Tibial nerve (tissue), 4 donors: Measurements from ENCODE around the gene TRIM65. TPM values are rescaled to one million over a fixed set of nuclear protein-coding genes. Genes with fewer than 3 reads are reported as not detected.

Source experiments
- DNase-seq, 2 donors: peaks; one replicate each; pipeline ENCODE4 v3.0.0-alpha.2; 2019; ENCODE audit warnings: low spot score in 2 of 2
- H3K27ac ChIP-seq, 4 donors: fragments of 200-600 bp; sonication (generic) in 3 of 4; one replicate each; pipeline ENCODE4 v1.5.1; 2017 to 2019; ENCODE audit warnings: mild to moderate bottlenecking in 1 of 4
- H3K27me3 ChIP-seq, 2 donors: fragments of 200-600 bp; sonication (generic) in 1 of 2; one replicate each; pipeline versions ENCODE4 v1.5.1 to v1.6.0; 2017 to 2019
- H3K36me3 ChIP-seq, 3 donors: fragments of 200-600 bp; sonication (generic); one replicate each; pipeline ENCODE4 v1.5.1; 2018 to 2019
- H3K4me1 ChIP-seq, 4 donors: fragments of 200-600 bp; sonication (generic) in 3 of 4; one replicate each; pipeline ENCODE4 v1.5.1; 2017 to 2019
- H3K4me3 ChIP-seq, 4 donors: fragments of 200-600 bp; sonication (generic) in 3 of 4; one replicate each; pipeline ENCODE4 v1.5.1; 2017 to 2019; ENCODE audit warnings: mild to moderate bottlenecking in 1 of 4, moderate library complexity in 1 of 4
- H3K9me3 ChIP-seq, 4 donors: fragments of 200-600 bp; sonication (generic) in 3 of 4; one replicate each; pipeline ENCODE4 v1.5.1; 2017 to 2019
- EP300 ChIP-seq, 2 donors: sonication (generic); formaldehyde crosslinking; IDR thresholded peaks; one replicate each; pipeline ENCODE4 v1.6.1; 2017; ENCODE audit warnings: antibody characterized with exemption in 2 of 2, mild to moderate bottlenecking in 1 of 2
- POLR2A ChIP-seq, 2 donors: fragments of 450-650 bp; IDR thresholded peaks; one replicate each; pipeline ENCODE4 v1.6.1; 2017; ENCODE audit warnings: antibody characterized with exemption in 2 of 2, mild to moderate bottlenecking in 2 of 2, moderate library complexity in 2 of 2
- WGBS, 2 donors: methylation state at CpG; one replicate each; pipeline ENCODE4 v1.1.5; 2018; 5-methylcytosine and 5-hydroxymethylcytosine counted together
- total RNA-seq, 4 donors: library from RNA; depleted of rRNA; stranded (reverse); fragments of >200 nt; gene quantifications; one replicate each; pipeline ENCODE4 v1.1.0, GENCODE V29; 2016
- TF ChIP-seq, protein P1 (sequence below), 5 experiments: fragments of 200-600 bp in 3 of 5; fragments of 450-650 bp in 2 of 5; sonication (generic) in 3 of 5; IDR thresholded peaks; one replicate each; pipeline ENCODE4 v1.5.1; 2016 to 2019; ENCODE audit warnings: antibody characterized with exemption in 5 of 5, mild to moderate bottlenecking in 3 of 5, moderate library complexity in 2 of 5

TRIM65 gene
- total RNA-seq, 4 donors from 2014 or later = 40.2 to 68.1 (median 41.5) TPM

- peaks cover 0 to 10% (median 0%) of the 10 kb centered on the region in 4 donors for H3K4me1 ChIP-seq
- 77 to 81% methylated on average over 8 of the region's 8 CpGs for WGBS, 2 donors
- H3K36me3 ChIP-seq = peaks cover 0 to 32% (median 0%) of the 10 kb centered on the region in 3 donors
- DNase-seq = no peak
- TF ChIP-seq EP300 (IDR thresholded peaks at IDR 0.05) (no peak), POLR2A (IDR thresholded peaks at IDR 0.05) (no peak)
- TF ChIP-seq, protein P1, sequence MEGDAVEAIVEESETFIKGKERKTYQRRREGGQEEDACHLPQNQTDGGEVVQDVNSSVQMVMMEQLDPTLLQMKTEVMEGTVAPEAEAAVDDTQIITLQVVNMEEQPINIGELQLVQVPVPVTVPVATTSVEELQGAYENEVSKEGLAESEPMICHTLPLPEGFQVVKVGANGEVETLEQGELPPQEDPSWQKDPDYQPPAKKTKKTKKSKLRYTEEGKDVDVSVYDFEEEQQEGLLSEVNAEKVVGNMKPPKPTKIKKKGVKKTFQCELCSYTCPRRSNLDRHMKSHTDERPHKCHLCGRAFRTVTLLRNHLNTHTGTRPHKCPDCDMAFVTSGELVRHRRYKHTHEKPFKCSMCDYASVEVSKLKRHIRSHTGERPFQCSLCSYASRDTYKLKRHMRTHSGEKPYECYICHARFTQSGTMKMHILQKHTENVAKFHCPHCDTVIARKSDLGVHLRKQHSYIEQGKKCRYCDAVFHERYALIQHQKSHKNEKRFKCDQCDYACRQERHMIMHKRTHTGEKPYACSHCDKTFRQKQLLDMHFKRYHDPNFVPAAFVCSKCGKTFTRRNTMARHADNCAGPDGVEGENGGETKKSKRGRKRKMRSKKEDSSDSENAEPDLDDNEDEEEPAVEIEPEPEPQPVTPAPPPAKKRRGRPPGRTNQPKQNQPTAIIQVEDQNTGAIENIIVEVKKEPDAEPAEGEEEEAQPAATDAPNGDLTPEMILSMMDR (IDR thresholded peaks at IDR 0.05) = no peak
- no peaks in the 10 kb centered on the region for H3K9me3 ChIP-seq
- H3K4me3 ChIP-seq = no peak overlapping the region
- H3K27me3 ChIP-seq = no peaks in the 10 kb centered on the region
- no peak overlapping the region for H3K27ac ChIP-seq
Observed at GRCh38 chr17:75885431-75885830, 11.3 kb downstream of the TRIM65 start.

DNA sequence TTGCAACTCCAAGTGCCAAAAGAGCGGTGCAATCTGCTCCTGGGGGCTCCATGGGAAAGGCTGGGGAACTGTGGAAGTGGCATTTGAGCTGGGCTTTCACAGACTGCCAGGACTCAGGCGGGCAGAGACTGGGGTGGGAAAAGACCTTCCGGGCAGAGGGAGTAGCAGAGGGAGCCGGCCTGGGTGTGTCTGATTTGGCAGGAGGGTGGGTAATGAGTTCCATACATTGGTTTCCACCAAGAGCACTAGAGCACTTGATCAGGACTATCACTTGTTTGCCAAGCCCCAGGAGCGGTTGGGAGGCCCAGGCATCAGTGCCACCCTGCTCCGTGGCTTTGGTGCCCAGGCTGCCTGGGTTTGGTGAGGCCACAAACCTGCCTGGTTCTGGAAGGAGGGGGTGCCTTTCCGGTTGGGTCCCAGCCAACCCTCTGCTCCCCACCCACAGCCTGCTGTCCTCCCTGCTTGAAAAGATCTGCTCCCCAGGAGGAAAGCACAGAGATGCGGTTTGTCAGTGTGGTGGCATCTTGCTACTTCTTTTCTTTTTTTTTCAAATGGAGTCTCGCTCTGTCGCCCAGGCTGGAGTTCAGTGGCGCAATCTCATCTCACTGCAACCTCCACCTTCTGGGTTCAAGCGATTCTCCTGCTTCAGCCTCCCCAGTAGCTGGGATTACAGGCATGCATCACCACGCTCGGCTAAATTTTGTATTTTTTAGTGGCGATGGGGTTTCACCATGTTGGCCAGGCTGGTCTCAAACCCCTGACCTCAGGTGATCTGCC is 14.9 kb downstream of the TRIM65 start:
- Histone ChIP-seq H3K4me3 (no peak overlapping the region), H3K27ac (no peak overlapping the region), H3K27me3 (no peaks in the 10 kb centered on the region), H3K4me1 (peaks cover 0 to 18% (median 8%) of the 10 kb centered on the region in 4 donors), H3K9me3 (no peaks in the 10 kb centered on the region), H3K36me3 (no peaks in the 10 kb centered on the region)
- TF ChIP-seq EP300 (IDR thresholded peaks at IDR 0.05) (no peak), POLR2A (IDR thresholded peaks at IDR 0.05) (no peak)
- TF ChIP-seq, protein P1 (IDR thresholded peaks at IDR 0.05) = no peak
- 85% methylated on average over 15 of the region's 15 CpGs for WGBS, 2 donors
- no peak for DNase-seq

- no peak overlapping the region for H3K4me3 ChIP-seq
- 69 to 84% methylated on average over 7 of the region's 7 CpGs for WGBS, 2 donors
- peaks cover 6 to 34% (median 24%) of the 10 kb centered on the region in 4 donors for H3K4me1 ChIP-seq
- TF ChIP-seq EP300 (IDR thresholded peaks at IDR 0.05) (no peak), POLR2A (IDR thresholded peaks at IDR 0.05) (no peak)
- TF ChIP-seq, protein P1 (IDR thresholded peaks at IDR 0.05) = no peak
- peak overlapping the region in 1 of 4 donors; percentile 20 for H3K27ac ChIP-seq
- DNase-seq = no peak
- no peaks in the 10 kb centered on the region for H3K9me3 ChIP-seq
- H3K27me3 ChIP-seq = no peaks in the 10 kb centered on the region
- peaks cover 0 to 9% (median 0%) of the 10 kb centered on the region in 3 donors for H3K36me3 ChIP-seq
Observed at GRCh38 chr17:75880266-75880665, 16.5 kb downstream of the TRIM65 start.

- Histone ChIP-seq H3K9me3 (no peaks in the 10 kb centered on the region), H3K27me3 (no peaks in the 10 kb centered on the region), H3K4me1 (peaks cover 6 to 53% (median 41%) of the 10 kb centered on the region in 4 donors), H3K36me3 (peaks cover 0 to 24% (median 0%) of the 10 kb centered on the region in 3 donors), H3K27ac (peak within 1 kb of the TSS; percentile 86 to 99 (median 92)), H3K4me3 (peak within 1 kb of the TSS; percentile 60 to 80 (median 70))
- 1 to 4% methylated on average over 43 of the region's 87 CpGs for WGBS, 2 donors
- peak; percentile 43 to 55 for DNase-seq
- TF ChIP-seq, protein P1 (IDR thresholded peaks at IDR 0.05) = peak in 2 of 5 experiments; percentile 14 to 43
- TF ChIP-seq POLR2A (IDR thresholded peaks at IDR 0.05) (peak; percentile 66 to 85), EP300 (IDR thresholded peaks at IDR 0.05) (peak in 1 of 2 donors; percentile 81)
Observed at GRCh38 chr17:75878174-75878998, 18.4 kb downstream of the TRIM65 start, which contains the start of gene TRIM47. TSS of gene TRIM47 (minus strand) at chr17:75878581. CDS start at chr17:75878548, 33 bp downstream.
